GM23338 (cell line): ENCODE measurements around the gene RBP5. TPM values are rescaled to one million over a fixed set of nuclear protein-coding genes. Genes with fewer than 3 reads are reported as not detected.

Source experiments
- ATAC-seq: fragments of 200-7000 bp; cut with Tn5 transposase; 3 replicates; pipeline ENCODE4 v1.9.1; 2020
- DNase-seq: peaks from one replicate; pipeline ENCODE4 v3.0.0-alpha.2; 2015; ENCODE audit warnings: low spot score
- H2AFZ ChIP-seq: fragments of 200-600 bp; sonication (generic); 2 replicates; pipeline ENCODE4 v1.8.0; 2016; ENCODE audit warnings: antibody characterized with exemption, mild to moderate bottlenecking, moderate library complexity
- H3F3A ChIP-seq: fragments of 200-600 bp; sonication (generic); replicated peaks from 2 replicates; pipeline ENCODE4 v1.8.0; 2017; ENCODE audit warnings: antibody characterized with exemption, mixed run types, low read depth
- H3K27ac ChIP-seq: fragments of 200-600 bp; sonication (generic); 2 replicates; pipeline ENCODE4 v1.6.1; 2016; ENCODE audit warnings: low read depth
- H3K27me3 ChIP-seq: fragments of 200-600 bp; sonication (generic); 2 replicates; pipeline ENCODE4 v1.8.0; 2016; ENCODE audit warnings: mild to moderate bottlenecking, mixed run types, moderate library complexity; ENCODE audit not compliant: insufficient read depth
- H3K36me3 ChIP-seq: fragments of 200-600 bp; sonication (generic); 2 replicates; pipeline ENCODE4 v1.8.0; 2016; ENCODE audit warnings: mild to moderate bottlenecking; ENCODE audit not compliant: insufficient read depth
- H3K4me1 ChIP-seq: fragments of 200-600 bp; sonication (generic); 2 replicates; pipeline ENCODE4 v1.8.0; 2016; ENCODE audit warnings: mild to moderate bottlenecking, moderate library complexity; ENCODE audit not compliant: insufficient read depth
- H3K4me2 ChIP-seq: fragments of 200-600 bp; sonication (generic); 2 replicates; pipeline ENCODE4 v1.7.1; 2017; ENCODE audit warnings: mixed run types
- H3K4me3 ChIP-seq: fragments of 200-600 bp; sonication (generic); 2 replicates; pipeline ENCODE4 v1.6.1; 2016; ENCODE audit warnings: mixed run types
- H3K79me2 ChIP-seq: fragments of 200-600 bp; sonication (generic); replicated peaks from 2 replicates; pipeline ENCODE4 v1.8.0; 2017; ENCODE audit warnings: mild to moderate bottlenecking; ENCODE audit not compliant: insufficient read depth
- H3K9me2 ChIP-seq: fragments of 200-600 bp; sonication (generic); 2 replicates; pipeline ENCODE4 v1.8.0; 2017; ENCODE audit not compliant: insufficient read depth
- H4K20me1 ChIP-seq: fragments of 200-600 bp; sonication (generic); replicated peaks from 2 replicates; pipeline ENCODE4 v1.8.0; 2017; ENCODE audit warnings: mild to moderate bottlenecking; ENCODE audit not compliant: insufficient read depth
- H3K27ac Mint-ChIP-seq: 2 replicates; pipeline ENCODE4 v1.8.0; 2020; ENCODE audit warnings: inconsistent platforms, mild to moderate bottlenecking, moderate library complexity, mixed read lengths
- H3K27me3 Mint-ChIP-seq: 3 replicates; pipeline ENCODE4 v1.8.0; 2022; ENCODE audit warnings: low read depth, mild to moderate bottlenecking, moderate library complexity, mixed read lengths, inconsistent platforms; ENCODE audit not compliant: insufficient read depth, poor library complexity
- H3K36me3 Mint-ChIP-seq: 3 replicates; pipeline ENCODE4 v1.8.0; 2021; ENCODE audit warnings: low read depth, mild to moderate bottlenecking, inconsistent platforms, moderate library complexity, mixed read lengths
- H3K4me1 Mint-ChIP-seq: 3 replicates; pipeline ENCODE4 v1.8.0; 2020; ENCODE audit warnings: mild to moderate bottlenecking, inconsistent platforms, mixed read lengths
- H3K4me3 Mint-ChIP-seq: 3 replicates; pipeline ENCODE4 v1.8.0; 2021; ENCODE audit warnings: moderate library complexity, mild to moderate bottlenecking, inconsistent platforms, mixed read lengths
- H3K9me3 Mint-ChIP-seq: 3 replicates; pipeline ENCODE4 v1.8.0; 2020; ENCODE audit warnings: moderate library complexity, mild to moderate bottlenecking, inconsistent platforms, mixed read lengths
- CREB1 ChIP-seq: fragments of 250-450 bp; sonication (Bioruptor Pico); IDR thresholded peaks from 2 replicates; pipeline ENCODE4 v1.5.0; 2020; ENCODE audit warnings: low read depth, mild to moderate bottlenecking, moderate library complexity
- ETS1 ChIP-seq: IDR thresholded peaks from 2 replicates; pipeline ENCODE4 v1.6.1; 2016; ENCODE audit warnings: antibody characterized with exemption
- EZH2 ChIP-seq: fragments of 200-600 bp; sonication (generic); IDR thresholded peaks from one replicate; pipeline ENCODE4 v1.8.0; 2017; ENCODE audit warnings: antibody characterized with exemption, mild to moderate bottlenecking, low read depth; ENCODE audit not compliant: unreplicated experiment
- JUNB ChIP-seq: IDR thresholded peaks from one replicate; pipeline ENCODE4 v1.6.1; 2016; ENCODE audit warnings: antibody characterized with exemption; ENCODE audit not compliant: unreplicated experiment
- NANOG ChIP-seq: IDR thresholded peaks from 2 replicates; pipeline ENCODE4 v1.6.1; 2016; ENCODE audit warnings: antibody characterized with exemption, borderline replicate concordance
- POLR2AphosphoS5 ChIP-seq: IDR thresholded peaks from 2 replicates; pipeline ENCODE4 v1.6.1; 2016; ENCODE audit warnings: antibody characterized with exemption, low read depth
- STAT1 ChIP-seq: IDR thresholded peaks from one replicate; pipeline ENCODE4 v1.6.1; 2016; ENCODE audit warnings: antibody characterized with exemption; ENCODE audit not compliant: unreplicated experiment
- ZNF331 ChIP-seq: fragments of 250-450 bp; sonication (Bioruptor Pico); IDR thresholded peaks from 2 replicates; pipeline ENCODE4 v1.5.0; 2020; ENCODE audit warnings: low read depth, mild to moderate bottlenecking, moderate library complexity
- polyA plus RNA-seq: library from polyadenylated mRNA; unstranded; fragments of >200 nt; fragmentation: Nextera tagmentation; extraction: Ambion mirVana; gene quantifications from 2 replicates; pipeline ENCODE4 v1.2.1, GENCODE V29; 2016
- total RNA-seq: library from RNA; depleted of rRNA; stranded (reverse); fragments of >200 nt; shearing (Covaris generic); gene quantifications from 2 replicates; pipeline ENCODE4 v1.2.3, GENCODE V29; 2014
- TF ChIP-seq, protein P1 (sequence below): fragments of 250-450 bp; sonication (Bioruptor Pico); IDR thresholded peaks from 2 replicates; pipeline ENCODE4 v1.5.0; 2020; ENCODE audit warnings: mild to moderate bottlenecking, moderate library complexity
- TF ChIP-seq, protein P2 (sequence below), 2 experiments: fragments of 200-600 bp in 1 of 2; sonication (generic) in 1 of 2; conservative IDR thresholded peaks; 2 replicates each; pipeline versions ENCODE4 v1.5.1 to v1.6.1; 2016 to 2017; ENCODE audit warnings: antibody characterized with exemption in 2 of 2, low read depth in 2 of 2, mild to moderate bottlenecking in 2 of 2, moderate library complexity in 1 of 2

Gene RBP5
- total and polyA plus RNA-seq, 2 experiments from 2014 or later = 1.2 to 3.0 TPM

- TF ChIP-seq, protein P1, sequence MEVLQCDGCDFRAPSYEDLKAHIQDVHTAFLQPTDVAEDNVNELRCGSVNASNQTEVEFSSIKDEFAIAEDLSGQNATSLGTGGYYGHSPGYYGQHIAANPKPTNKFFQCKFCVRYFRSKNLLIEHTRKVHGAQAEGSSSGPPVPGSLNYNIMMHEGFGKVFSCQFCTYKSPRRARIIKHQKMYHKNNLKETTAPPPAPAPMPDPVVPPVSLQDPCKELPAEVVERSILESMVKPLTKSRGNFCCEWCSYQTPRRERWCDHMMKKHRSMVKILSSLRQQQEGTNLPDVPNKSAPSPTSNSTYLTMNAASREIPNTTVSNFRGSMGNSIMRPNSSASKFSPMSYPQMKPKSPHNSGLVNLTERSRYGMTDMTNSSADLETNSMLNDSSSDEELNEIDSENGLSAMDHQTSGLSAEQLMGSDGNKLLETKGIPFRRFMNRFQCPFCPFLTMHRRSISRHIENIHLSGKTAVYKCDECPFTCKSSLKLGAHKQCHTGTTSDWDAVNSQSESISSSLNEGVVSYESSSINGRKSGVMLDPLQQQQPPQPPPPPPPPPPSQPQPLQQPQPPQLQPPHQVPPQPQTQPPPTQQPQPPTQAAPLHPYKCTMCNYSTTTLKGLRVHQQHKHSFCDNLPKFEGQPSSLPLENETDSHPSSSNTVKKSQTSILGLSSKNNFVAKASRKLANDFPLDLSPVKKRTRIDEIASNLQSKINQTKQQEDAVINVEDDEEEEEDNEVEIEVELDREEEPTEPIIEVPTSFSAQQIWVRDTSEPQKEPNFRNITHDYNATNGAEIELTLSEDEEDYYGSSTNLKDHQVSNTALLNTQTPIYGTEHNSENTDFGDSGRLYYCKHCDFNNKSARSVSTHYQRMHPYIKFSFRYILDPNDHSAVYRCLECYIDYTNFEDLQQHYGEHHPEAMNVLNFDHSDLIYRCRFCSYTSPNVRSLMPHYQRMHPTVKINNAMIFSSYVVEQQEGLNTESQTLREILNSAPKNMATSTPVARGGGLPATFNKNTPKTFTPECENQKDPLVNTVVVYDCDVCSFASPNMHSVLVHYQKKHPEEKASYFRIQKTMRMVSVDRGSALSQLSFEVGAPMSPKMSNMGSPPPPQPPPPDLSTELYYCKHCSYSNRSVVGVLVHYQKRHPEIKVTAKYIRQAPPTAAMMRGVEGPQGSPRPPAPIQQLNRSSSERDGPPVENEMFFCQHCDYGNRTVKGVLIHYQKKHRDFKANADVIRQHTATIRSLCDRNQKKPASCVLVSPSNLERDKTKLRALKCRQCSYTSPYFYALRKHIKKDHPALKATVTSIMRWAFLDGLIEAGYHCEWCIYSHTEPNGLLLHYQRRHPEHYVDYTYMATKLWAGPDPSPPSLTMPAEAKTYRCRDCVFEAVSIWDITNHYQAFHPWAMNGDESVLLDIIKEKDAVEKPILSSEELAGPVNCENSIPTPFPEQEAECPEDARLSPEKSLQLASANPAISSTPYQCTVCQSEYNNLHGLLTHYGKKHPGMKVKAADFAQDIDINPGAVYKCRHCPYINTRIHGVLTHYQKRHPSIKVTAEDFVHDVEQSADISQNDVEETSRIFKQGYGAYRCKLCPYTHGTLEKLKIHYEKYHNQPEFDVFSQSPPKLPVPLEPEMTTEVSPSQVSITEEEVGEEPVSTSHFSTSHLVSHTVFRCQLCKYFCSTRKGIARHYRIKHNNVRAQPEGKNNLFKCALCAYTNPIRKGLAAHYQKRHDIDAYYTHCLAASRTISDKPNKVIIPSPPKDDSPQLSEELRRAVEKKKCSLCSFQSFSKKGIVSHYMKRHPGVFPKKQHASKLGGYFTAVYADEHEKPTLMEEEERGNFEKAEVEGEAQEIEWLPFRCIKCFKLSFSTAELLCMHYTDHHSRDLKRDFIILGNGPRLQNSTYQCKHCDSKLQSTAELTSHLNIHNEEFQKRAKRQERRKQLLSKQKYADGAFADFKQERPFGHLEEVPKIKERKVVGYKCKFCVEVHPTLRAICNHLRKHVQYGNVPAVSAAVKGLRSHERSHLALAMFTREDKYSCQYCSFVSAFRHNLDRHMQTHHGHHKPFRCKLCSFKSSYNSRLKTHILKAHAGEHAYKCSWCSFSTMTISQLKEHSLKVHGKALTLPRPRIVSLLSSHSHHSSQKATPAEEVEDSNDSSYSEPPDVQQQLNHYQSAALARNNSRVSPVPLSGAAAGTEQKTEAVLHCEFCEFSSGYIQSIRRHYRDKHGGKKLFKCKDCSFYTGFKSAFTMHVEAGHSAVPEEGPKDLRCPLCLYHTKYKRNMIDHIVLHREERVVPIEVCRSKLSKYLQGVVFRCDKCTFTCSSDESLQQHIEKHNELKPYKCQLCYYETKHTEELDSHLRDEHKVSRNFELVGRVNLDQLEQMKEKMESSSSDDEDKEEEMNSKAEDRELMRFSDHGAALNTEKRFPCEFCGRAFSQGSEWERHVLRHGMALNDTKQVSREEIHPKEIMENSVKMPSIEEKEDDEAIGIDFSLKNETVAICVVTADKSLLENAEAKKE (CRISPR knock-in tag) = no peak
- TF ChIP-seq CREB1 = no peak
- TF ChIP-seq JUNB = no peak
- no peak for TF ChIP-seq STAT1
- no peak for TF ChIP-seq POLR2AphosphoS5
- no peak for TF ChIP-seq NANOG
These were observed 21.7 kb upstream of the RBP5 start (continued) for GRCh38 chr12:7150356-7150755.

- Histone ChIP-seq H3K27ac (no peak overlapping the region), H3K27me3 (no peaks in the 10 kb centered on the region), H3K36me3 (no peaks in the 10 kb centered on the region; the same call in 1 of the 2 replicates), H3K9me2 (no peaks in the 10 kb centered on the region), H3K4me2 (no peak overlapping the region), H3K79me2 (no peaks in the 10 kb centered on the region), H2AFZ (no peak overlapping the region), H3K4me3 (no peak overlapping the region), H3K4me1 (no peaks in the 10 kb centered on the region), H3F3A (no peaks in the 10 kb centered on the region), H4K20me1 (no peaks in the 10 kb centered on the region; the same call in 1 of the 2 replicates)
- no peaks in the 10 kb centered on the region for H3K4me1 Mint-ChIP-seq
- H3K36me3 Mint-ChIP-seq = peaks cover 15% of the 10 kb centered on the region
- peaks cover 4% of the 10 kb centered on the region for H3K27me3 Mint-ChIP-seq
- ATAC-seq = no peak
- DNase-seq = no peak
- no peak overlapping the region for H3K4me3 Mint-ChIP-seq
- TF ChIP-seq, protein P2, sequence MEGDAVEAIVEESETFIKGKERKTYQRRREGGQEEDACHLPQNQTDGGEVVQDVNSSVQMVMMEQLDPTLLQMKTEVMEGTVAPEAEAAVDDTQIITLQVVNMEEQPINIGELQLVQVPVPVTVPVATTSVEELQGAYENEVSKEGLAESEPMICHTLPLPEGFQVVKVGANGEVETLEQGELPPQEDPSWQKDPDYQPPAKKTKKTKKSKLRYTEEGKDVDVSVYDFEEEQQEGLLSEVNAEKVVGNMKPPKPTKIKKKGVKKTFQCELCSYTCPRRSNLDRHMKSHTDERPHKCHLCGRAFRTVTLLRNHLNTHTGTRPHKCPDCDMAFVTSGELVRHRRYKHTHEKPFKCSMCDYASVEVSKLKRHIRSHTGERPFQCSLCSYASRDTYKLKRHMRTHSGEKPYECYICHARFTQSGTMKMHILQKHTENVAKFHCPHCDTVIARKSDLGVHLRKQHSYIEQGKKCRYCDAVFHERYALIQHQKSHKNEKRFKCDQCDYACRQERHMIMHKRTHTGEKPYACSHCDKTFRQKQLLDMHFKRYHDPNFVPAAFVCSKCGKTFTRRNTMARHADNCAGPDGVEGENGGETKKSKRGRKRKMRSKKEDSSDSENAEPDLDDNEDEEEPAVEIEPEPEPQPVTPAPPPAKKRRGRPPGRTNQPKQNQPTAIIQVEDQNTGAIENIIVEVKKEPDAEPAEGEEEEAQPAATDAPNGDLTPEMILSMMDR (conservative IDR thresholded peaks at IDR 0.05; ENCODE audit: low read depth in 2 of 2) = no peak
- TF ChIP-seq ETS1 (no peak), EZH2 (no peak), NANOG (no peak), CREB1 (no peak), ZNF331 (CRISPR knock-in tag) (no peak)
- H3K27ac Mint-ChIP-seq = no peak overlapping the region
- H3K9me3 Mint-ChIP-seq = no peaks in the 10 kb centered on the region; the same call in 2 of the 3 replicates
These were observed 18.2 kb upstream of the RBP5 start for GRCh38 chr12:7146906-7147305.
